H1 (cell line): ENCODE results near the gene GLP1R. TPM values are rescaled to one million over a fixed set of nuclear protein-coding genes. Genes with fewer than 3 reads are reported as not detected.

Experiments used
- ATF2 ChIP-seq: IDR thresholded peaks from 2 replicates; pipeline ENCODE4 v1.6.1; 2012; ENCODE audit warnings: low read length, inconsistent platforms
- BACH1 ChIP-seq: IDR thresholded peaks from 2 replicates; pipeline ENCODE4 v1.6.1; 2012; ENCODE audit warnings: low read length, improper control_type of control experiment
- CEBPB ChIP-seq: IDR thresholded peaks from 2 replicates; pipeline ENCODE4 v1.6.1; 2012; ENCODE audit warnings: low read depth, low read length
- HDAC2 ChIP-seq, 2 experiments: fragments of 300-600 bp in 1 of 2; sonication (generic) in 1 of 2; IDR thresholded peaks; 2 replicates each; pipeline ENCODE4 v1.6.1; 2011 to 2012; ENCODE audit warnings: low read depth in 2 of 2, low read length in 2 of 2, mild to moderate bottlenecking in 2 of 2, moderate library complexity in 2 of 2, borderline replicate concordance in 1 of 2, inconsistent platforms in 1 of 2
- JUND ChIP-seq: IDR thresholded peaks from 2 replicates; pipeline ENCODE4 v1.6.1; 2011; ENCODE audit warnings: mild to moderate bottlenecking, improper control_type of control experiment, low read length
- RAD21 ChIP-seq, 2 experiments: IDR thresholded peaks in 1 of 2; conservative IDR thresholded peaks in 1 of 2; 2 replicates each; pipeline ENCODE4 v1.6.1; 2011; ENCODE audit warnings: low read depth in 2 of 2, low read length in 2 of 2, improper control_type of control experiment in 1 of 2, inconsistent platforms in 1 of 2, mild to moderate bottlenecking in 1 of 2, moderate library complexity in 1 of 2
- SIN3A ChIP-seq, 2 experiments: IDR thresholded peaks in 1 of 2; conservative IDR thresholded peaks in 1 of 2; 2 replicates each; pipeline ENCODE4 v1.6.1; 2011 to 2012; ENCODE audit warnings: low read length in 2 of 2, improper control_type of control experiment in 1 of 2, low read depth in 1 of 2, mild to moderate bottlenecking in 1 of 2
- TBP ChIP-seq: IDR thresholded peaks from 2 replicates; pipeline ENCODE4 v1.6.1; 2011; ENCODE audit warnings: low read depth, low read length, improper control_type of control experiment
- polyA plus RNA-seq, 7 experiments: library from polyadenylated mRNA; depleted of rRNA in 3 of 7; stranded (reverse) in 5 of 7; unstranded in 2 of 7; fragments of >200 nt in 5 of 7; fragments of 200-250 nt in 2 of 7; gene quantifications; 1 replicate in 5 of 7; 2 replicates in 1 of 7; 4 replicates in 1 of 7; pipeline versions ENCODE4 v1.2.1 to v1.2.3, GENCODE V29; 2011 to 2013; ENCODE audit warnings: missing spikeins in 2 of 7, mixed read lengths in 2 of 7
- total RNA-seq: library from RNA; stranded (reverse); fragmentation: NEBNext Ultra II Directional; extraction: Animal tissue kit (Norgen Biotek cat#: 25700); gene quantifications from 2 replicates; pipeline ENCODE4 v1.2.1, GENCODE V29; 2021

GLP1R gene
- total and polyA plus RNA-seq, 2 of the 8 experiments (the other 6 are each of a cell fraction or from before 2014, with no cell fraction given), result 2.6 to 2.7 TPM

GRCh38 chr6:39075807-39076622 is 27.4 kb downstream of the GLP1R start (continued):
- no peak for TF ChIP-seq HDAC2 (IDR thresholded peaks at IDR 0.05; ENCODE audit: borderline replicate concordance in 1 of 2, low read depth in 2 of 2, low read length in 2 of 2)
- no peak for TF ChIP-seq CEBPB
- TF ChIP-seq BACH1, result no peak
- no peak for TF ChIP-seq TBP
- no peak for TF ChIP-seq SIN3A (conservative IDR thresholded peaks at IDR 0.05 in 1 of 2, IDR thresholded peaks at IDR 0.05 in 1 of 2; ENCODE audit: low read depth in 1 of 2, low read length in 2 of 2)
- TF ChIP-seq RAD21 (IDR thresholded peaks at IDR 0.05 in 1 of 2, conservative IDR thresholded peaks at IDR 0.05 in 1 of 2; ENCODE audit: low read depth in 2 of 2, low read length in 2 of 2), result no peak
- no peak for TF ChIP-seq JUND
- TF ChIP-seq ATF2, result no peak
- TF ChIP-seq, all 59 proteins: peak for 0
